ENCODE results near the gene PISD.
"Not testable (repeated sequence)": the region's sequence is repeated elsewhere in the genome, so short reads cannot be mapped to it uniquely, and the experiment has no call there.

Gene PISD

DNA sequence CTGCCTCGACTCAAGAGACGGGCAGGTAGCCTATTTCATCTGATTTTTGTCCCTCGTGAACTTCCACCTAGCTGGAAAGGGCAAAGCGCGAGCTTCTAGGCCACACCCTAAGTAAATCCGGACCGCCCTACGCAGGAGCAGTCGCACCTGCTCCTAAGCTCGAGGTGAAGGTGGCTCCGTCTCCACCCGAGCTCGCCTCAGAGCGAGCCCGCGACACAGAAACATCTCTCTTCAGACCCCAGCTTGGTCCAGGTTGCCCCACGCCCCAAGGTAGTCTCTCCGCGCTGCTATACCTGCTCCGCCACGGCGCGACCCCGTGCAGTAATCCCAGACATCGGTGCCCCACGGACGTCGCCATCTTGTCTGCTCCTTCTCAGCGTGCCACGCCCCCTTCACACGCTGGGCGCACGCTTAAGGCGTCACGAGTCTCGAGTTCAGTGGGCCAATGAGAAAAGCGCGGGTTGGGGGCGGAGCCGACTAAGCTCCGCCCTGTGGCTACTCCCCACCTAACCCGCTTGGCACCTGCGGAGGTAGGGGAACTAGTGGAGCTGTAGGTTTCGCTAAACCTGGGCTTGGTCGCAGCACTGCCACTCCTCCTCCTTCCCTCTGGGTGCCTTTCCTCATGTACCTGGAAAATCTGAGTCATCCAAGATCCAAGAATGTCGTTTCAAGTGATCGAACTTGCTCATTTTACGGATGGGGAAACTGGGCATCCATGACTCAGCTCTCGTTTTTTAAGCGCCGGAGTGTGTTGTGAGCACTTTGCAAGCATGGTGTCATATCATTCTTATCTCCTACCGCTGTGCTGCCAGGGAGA is at the start of gene PISD:
PISD (minus strand) TSS at position 365 of the 817 bp plus-strand sequence; CDS start at position 358, 7 bp downstream.
- peak; percentile 94 to 98 for DNase-seq

DNA sequence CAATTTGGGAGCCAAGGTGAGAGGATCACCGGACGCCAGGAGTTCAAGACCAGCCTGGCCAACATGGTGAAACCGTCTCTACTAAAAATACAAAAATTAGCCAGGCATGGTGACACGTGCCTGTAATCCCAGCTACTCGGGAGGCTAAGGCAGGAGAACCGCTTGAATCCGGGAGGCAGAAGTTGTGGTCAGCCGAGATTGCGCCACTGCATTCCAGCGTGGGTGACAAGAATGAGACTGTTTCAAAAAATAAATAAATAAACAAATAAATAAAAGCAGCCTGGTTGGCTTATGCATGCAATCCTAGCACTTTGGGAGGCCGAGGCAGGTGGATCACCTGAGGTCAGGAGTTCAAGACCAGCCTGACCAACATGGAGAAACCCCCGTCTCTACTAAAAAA is 49.2 kb upstream of the PISD start:
- not testable (repeated sequence) for DNase-seq

DNA sequence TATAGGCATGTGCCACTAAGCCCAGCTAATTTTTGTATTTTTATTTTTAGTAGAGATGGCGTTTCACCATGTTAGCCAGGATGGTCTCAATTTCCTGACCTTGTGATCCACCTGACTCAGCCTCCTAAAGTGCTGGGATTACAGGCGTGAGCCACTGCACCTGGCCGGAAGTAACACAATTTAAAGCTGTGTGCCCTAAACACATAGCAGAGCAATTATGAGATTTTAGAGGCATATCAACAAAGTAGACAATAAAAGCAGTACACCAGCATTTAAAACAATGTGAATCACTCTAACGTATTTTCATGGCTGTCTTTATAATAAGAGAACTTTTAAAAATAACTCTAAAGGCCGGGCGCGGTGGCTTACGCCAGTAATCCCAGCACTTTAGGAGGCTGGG is 45.5 kb upstream of the PISD start:
- DNase-seq = no peak

DNA sequence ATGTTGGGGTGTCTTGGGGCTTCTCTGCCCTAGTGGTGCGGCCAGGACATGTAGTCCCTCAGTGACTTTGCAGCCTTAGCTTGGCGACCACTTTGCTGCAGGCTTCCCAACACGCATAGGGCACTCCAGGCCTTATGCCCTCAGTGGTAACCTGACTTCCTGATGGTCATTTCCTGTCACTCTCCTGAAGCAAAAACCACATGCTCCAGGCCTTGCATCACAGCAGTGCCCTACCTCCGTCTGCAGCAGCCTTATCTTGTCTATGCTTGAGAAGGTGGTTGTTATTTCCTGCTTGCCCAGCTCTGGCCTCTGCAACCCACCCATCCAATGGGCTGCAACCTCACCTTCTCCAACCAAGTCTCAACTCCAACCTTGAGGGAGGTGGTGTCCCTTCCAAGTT is 33.4 kb upstream of the PISD start:
- DNase-seq = no peak

DNA sequence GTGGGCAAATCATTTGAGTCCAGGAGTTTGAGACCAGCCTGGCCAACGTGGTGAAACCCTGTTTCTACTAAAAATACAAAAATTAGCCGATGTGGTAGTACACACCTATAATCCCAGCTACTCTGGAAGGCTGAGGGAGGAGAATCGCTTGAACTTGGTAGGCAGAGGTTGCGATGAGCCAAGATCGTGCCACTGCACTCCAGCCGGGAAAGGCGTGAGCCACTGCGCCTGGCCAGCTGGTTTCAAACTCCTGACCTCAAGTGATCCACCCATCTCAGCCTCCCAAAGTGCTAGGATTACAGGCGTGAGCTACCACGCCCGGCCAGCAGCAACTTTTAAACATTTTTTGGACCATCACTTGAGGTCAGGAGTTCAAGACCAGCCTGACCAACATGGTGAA is 32.0 kb upstream of the PISD start:
- DNase-seq = not testable (repeated sequence)

DNA sequence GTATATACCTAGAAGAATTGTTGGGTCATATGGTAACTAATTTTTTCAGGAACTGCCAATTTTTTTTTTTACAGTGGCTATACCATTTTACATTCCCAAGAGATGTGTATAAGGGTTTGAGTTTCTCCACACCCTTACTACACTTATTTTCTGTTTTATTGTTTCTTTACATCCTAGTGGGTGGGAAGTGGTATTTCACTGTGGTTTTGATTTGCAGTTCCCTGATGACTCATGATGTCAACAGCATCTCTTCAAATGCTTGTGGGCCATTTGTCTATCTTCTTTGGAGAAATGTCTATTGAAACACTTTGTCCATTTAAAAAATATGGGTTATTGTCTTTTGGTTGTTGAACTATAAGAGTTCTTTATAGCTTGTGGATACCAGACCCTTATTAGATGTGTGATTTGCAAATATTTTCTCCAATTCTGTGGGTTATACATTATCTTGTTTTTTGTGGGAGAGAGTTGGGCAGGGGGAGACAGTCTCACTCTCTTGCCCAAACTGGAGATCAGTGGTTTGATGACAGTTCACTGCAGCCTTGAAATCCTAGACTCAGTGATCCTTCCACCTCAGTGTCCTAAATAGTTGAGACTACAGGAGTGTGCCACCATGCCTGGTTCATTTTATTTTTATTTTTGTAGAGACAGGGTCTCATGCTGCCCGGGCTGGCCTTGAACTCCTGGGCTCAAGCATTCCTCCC is 30.3 kb upstream of the PISD start:
- no peak for DNase-seq

DNA sequence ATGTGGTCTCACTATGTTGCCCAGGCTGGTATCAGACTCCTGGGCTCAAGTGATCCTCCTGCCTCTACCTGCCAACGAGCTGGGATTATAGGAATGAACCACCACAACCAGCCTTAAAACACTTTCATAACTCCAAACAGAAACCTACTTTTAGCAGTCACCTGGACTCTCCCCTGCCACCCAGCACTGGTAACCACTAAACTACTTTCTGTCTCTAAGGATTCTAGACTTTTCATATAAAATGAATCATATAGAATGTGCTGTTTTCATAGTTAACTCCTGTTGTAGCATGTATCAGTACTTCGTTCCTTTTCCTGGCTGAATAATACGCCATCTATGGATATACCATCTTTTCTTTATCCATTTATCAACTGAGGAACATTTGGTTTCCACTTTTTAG is 29.4 kb upstream of the PISD start:
- no peak for DNase-seq

DNA sequence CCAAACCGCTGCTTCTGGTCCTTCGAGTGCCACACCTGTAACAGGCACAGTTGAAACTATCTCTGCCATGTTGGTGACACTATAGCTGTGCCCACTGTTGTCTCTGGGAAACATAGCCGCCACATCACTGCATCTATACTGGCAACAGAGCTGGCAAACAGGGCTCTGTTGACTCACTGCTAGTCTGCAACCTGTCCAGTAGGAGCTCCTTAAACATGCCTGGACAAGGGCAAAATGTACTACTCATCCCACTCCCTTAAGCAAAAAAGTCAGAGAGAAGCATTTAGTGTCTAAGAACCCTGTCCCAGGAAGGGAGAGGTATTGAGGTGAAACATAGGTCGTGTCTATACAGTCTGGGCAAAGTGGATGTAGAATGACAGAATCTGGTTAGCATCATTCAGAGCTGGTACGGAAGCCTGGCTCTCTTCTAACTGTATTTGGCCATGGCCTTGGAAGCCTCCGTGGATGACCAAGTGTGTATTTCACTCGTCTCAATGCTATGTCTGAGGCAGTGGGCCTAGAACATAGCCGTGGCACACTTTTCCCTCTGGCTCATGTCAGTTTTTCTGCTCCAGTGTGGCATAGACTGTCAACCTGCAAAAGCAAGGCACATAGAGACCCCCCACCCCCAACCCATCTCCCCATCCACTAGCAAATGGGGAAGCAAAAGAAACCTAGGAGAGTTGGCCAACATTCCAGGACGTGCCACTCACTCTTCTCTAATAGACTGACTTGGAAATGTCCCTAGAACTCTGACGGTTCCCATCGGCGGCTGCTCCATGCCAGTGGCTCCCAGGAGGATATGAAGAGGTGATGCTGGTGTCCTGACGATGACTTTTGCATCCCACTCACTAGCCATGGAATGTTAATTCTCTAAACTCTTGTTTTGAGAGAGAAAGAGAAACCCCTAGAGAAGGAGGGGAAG is 21.4 kb upstream of the PISD start:
- no peak for DNase-seq

DNA sequence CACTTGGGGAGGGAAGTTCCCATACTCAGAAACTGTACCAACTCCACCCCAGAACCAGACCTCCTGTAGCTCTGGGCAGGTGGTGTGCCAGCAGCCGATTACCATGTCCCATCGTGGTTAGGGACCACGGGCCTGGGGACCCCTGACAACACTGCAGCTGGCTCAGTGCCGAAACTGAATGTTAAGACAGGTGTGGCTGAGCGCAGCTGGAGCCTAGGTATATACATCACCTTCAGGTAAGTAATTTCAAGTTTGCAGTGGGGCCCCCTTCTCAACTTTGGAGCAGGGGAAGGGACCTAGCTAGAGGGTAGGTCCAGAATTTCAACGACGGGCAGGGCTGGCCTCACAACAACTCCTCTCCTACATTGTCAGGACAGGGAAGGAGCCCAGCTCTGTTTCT is 20.7 kb upstream of the PISD start:
- no peak for DNase-seq

DNA sequence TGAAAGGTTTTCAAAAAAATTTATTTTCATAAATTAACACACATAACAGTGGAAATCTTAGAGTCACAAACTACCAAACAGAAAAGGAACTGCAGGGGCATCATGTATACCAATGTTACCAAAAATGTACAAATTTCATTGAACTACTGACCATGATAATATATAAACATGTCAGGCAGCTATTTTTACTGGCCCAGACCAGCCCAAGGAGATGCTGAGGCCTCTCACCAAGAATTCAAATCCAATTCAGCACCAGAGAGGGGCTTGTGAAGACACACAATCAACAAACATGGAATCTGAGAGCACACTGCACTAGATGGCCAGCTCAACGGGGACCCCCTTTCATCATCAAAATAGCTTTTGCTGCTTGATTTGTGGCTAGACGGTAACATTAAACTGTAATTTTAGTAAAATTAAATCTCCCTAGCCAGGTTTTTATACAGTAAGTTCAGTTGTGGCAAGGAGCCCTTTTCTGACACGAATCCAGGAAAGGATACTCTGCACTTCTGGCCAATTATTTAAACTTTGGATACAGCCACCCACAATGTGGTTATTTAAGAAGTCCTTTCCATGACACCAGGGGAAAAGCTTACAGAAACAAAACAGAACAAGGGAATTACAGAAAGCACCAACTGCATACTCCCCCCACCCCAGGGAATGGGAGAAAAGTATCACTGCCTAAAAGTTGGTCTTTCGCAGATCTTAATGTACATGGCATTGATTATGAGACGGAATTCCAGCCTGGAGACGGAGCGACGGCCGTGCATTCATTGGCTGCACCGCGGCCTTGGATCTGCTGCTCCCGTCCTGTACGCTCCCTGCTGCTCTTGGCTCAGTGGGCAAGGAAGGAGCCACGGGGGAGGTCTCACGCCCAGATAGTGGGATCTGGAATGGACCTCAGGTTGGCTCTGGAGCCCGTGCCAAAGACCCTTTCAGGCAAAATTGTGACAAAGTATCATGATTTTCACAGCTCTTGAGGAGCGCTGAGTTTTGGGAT is 19.6 kb upstream of the PISD start:
- DNase-seq = no peak

DNA sequence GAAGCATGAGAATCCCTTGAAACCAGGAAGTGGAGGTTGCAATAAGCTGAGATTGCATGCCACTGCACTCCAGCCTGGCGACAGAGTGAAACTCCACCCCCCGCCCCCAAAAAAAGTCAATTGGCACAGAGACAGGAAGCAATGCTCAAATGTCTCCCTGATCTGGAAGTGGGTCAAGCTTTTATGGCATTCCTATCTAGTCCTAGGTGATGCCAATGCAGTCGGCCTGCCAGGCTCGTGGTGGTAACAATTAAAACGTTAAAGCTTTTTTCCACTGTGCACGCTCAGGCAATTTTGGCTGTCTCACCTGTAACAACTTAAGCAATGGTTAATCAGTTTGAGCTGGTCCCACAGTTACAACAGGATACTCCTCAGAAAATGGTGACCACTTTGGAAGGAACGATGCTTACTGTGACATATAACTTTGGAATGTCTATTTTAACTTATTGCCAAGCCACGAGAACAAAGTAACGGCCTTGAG is 18.9 kb upstream of the PISD start:
- no peak for DNase-seq

DNA sequence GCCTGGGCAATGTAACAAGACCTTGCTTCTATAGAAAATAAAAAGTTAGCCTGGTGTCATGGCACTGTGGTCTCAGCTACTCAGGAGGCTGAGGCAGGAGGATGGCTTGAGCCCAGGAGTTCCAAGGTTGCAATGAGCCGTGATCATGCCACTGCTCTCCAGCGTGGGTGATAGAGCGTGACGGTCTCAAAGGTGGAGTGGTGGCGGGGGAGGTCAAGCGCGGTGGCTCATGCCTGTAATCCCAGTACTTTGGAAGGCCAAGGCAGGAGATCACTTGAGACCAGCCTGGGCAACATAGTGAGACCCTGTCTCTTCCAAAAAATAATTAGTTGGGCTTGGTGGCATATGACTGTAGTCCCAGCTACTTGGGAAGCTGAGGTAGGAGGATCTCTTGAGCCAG is 16.7 kb upstream of the PISD start:
- no peak for DNase-seq

DNA sequence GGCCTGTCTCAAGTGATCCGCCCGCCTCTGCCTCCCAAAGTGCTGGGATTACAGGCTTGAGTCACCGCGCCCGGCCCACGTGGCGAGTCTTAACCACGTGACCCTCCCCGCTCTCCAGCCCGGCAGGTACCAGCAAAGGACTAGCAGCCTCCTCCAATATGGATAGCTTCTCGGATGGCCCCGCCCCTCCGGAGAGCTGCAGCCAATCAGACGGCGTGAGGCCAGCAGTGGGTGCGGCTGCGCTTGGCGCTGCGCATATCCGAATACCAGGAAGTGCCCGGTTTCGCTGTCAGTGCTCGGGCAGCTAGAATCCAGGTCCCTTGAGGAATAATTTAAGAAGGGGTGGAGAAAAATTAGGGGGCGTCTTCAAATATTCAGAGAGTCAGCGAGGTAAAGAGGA is 14.7 kb upstream of the PISD start:
- no peak for DNase-seq

DNA sequence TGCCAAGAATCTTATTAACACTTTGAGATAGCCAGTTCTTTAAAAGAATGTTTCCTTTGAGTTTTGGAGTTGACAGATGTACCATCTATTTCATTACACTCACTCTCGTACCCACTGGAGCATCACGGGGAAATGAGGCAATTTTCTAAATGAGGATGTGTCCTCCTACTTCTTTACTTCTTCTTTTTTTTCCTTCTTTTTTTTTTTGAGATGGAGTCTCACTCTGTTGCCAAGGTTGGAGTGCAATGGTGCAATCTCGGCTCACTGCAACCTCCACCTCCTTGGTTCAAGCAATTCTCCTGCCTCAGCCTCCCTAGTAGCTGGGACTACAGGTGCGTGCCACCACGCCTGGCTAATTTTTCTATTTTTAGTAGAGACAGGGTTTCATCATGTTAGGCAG is 12.2 kb upstream of the PISD start:
- not testable (repeated sequence) for DNase-seq

DNA sequence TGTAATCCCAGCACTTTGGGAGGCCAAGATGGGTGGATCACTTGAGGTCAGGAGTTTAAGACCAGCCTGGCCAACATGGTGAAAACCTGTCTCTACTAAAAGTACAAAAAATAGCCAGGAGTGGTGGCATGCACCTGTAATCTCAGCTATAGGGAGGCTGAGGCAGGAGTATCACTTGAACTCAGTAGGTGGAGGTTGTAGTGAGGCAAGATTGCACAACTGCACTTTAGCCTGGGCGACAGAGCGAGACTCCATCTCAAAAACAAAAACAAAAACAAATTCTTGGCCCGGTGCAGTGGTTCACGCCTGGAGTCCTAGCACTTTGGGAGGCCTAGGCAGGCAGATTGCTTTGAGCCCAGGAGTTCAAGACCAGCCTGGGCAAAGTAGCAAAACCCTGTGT is 6.8 kb upstream of the PISD start:
- not testable (repeated sequence) for DNase-seq

DNA sequence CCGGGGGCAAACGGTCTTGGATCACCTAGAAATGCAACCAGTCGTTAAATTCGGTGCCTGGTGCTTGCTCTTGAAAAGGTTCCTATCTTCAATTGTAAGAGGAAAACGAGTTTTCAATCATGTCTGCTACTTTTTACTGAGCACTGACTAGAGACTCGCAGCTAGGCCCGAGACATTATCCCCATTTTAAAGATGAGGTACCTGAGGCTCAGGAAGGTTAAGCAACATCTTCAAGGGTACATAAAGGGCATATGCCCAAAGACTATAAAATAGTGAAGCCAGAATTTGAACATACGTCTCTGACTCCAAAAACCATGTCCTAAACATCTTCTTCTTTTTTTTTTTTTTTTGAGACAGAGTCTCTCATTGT is 638 bp upstream of the PISD start:
- no peak for DNase-seq

DNA sequence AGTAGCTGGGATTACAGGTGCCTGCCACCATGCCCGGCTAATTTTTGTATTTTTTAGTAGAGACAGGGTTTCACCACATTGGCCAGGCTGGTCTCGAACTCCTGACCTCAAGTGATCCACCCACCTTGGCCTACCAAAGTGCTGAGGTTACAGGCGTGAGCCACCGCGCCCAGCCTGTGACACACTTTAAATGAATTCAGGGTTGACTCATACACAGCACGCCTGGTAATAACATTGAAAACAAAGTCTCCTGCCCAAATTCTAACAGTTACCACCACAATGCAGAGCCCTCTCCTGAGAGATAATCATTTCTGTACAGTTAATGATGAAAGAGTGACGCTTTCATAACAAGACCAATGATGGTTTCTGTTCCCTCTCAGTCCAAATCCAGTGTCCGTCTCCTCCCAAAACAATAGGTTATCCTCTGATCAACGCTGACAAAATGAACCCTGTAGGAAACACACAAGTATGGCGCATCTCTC is 1.1 kb downstream of the PISD start:
- not testable (repeated sequence) for DNase-seq

DNA sequence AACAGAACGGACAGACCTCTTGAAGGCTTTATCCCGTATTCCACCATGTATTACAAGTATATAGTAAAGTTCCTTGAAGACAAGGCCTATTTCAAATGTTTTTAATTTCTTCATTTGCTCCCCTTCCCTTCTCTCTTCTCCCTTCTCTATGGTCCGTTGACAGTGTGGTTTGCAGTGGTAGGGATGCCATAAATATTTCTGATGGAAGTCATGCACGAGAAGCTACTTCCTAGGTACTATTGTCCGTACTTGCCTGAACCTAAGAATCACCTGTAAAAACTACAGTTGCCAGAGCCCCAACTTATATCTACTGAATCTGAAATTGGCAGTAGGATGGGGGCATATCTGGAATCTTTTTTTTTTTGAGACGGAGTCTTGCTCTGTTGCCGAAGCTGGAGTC is 2.8 kb downstream of the PISD start:
- DNase-seq = no peak

DNA sequence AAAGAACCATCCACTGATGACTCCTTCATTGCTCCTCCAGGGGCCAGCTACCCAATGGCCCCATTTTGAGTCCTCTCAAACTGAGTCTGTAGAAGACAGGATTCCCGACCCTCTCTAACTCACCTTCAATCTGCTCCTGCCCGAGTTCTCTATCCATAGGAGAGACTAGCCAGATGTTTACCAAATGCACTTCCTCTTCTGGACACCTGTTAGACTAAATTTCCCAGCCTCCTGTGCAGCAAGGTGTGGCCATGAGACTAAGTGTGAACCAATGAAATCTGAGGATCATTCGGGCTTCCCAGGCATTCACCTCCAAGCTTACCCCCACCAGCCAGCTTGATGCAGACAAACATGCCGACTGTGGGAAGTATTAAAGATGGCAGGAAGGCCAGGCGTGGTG is 7.6 kb downstream of the PISD start:
- DNase-seq = no peak

DNA sequence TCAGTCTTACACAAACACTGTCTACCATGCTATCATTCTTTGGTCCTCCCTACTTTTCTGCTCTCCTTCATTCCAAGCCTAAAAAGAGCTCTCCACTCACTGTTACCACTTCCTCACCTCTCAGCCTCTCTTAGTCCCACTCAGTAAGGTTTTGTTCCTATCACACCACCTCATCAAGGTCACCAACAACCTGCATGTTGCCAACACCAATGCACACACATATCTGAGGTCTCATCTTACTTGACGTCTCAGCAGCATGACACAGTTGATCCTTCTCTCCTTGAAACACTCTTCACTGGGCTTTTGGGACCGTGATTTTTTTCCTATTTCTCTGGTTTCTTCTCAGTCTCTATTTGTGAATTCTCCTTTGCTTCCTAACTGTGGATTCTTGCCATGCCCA is 8.1 kb downstream of the PISD start:
- no peak for DNase-seq

DNA sequence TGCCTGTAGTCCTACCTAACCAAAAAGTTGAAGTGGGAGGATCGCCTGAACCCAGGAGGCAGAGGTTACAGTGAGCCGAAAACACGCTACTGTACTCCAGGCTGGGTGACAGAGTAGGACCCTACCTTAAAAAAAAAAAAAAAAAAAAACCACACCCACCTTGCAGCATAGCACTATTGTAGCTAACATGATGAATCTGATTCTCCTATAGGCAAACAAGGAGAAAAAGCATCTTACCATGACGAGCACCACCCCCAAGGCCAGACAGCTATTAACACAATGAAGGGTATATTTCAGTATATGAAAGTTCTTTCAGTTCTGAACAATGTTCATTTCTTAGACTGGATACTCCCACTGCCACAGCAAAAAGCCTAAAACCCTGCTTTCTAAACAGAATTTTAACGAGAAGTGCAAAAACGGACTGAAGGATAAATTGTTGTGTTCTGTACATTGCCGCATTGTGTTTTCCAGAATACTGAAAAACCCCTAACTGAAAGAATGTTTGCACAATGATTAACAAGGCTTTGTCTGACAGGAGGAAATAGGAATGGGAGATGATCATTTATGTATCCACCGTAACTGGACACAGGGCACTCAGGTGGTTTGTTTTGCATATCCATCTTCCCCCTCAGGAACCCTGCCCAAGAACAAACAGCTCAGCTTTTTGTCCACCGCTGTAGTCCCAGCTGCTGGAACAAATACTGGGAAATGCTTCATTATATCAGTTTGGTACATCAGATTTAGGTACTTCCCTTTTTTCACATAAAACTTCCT is 8.9 kb downstream of the PISD start:
- DNase-seq = no peak

All from NCI-H1930 (cell line).